MM.1S (cell line): ENCODE results near the gene PES1.

ENCODE experiments used
- DNase-seq: peaks from one replicate; pipeline ENCODE4 v3.0.0-alpha.2; 2015
- H2AFZ ChIP-seq: fragments of 300-600 bp; sonication (generic); 2 replicates; pipeline ENCODE4 v1.6.0; 2016; ENCODE audit warnings: antibody characterized with exemption, low read length
- H3F3A ChIP-seq: fragments of 300-600 bp; sonication (generic); 2 replicates; pipeline ENCODE4 v1.6.1; 2016; ENCODE audit warnings: mild to moderate bottlenecking, antibody characterized with exemption, low read length, moderate library complexity, mixed read lengths; ENCODE audit not compliant: insufficient read depth
- H3K27ac ChIP-seq: fragments of 300-600 bp; sonication (generic); 2 replicates; pipeline ENCODE4 v1.5.1; 2016; ENCODE audit warnings: mild to moderate bottlenecking, low read length
- H3K27me3 ChIP-seq: fragments of 300-600 bp; sonication (generic); replicated peaks from 2 replicates; pipeline ENCODE4 v1.6.0; 2016; ENCODE audit warnings: low read length; ENCODE audit not compliant: insufficient read depth
- H3K36me3 ChIP-seq: fragments of 300-600 bp; sonication (generic); replicated peaks from 2 replicates; pipeline ENCODE4 v1.6.1; 2016; ENCODE audit warnings: mild to moderate bottlenecking, low read length, mixed read lengths; ENCODE audit not compliant: insufficient read depth
- H3K4me1 ChIP-seq: fragments of 300-600 bp; sonication (generic); 2 replicates; pipeline ENCODE4 v1.6.1; 2016; ENCODE audit warnings: low read length, mixed read lengths
- H3K4me2 ChIP-seq: fragments of 300-600 bp; sonication (generic); 2 replicates; pipeline ENCODE4 v1.6.0; 2016; ENCODE audit warnings: low read depth, low read length
- H3K4me3 ChIP-seq: fragments of 300-600 bp; sonication (generic); 2 replicates; pipeline ENCODE4 v1.5.1; 2016; ENCODE audit warnings: low read length, mixed read lengths
- H3K79me2 ChIP-seq: fragments of 300-600 bp; sonication (generic); 2 replicates; pipeline ENCODE4 v1.6.1; 2016; ENCODE audit warnings: mixed run types, low read length, mixed read lengths
- H3K9ac ChIP-seq: fragments of 300-600 bp; sonication (generic); 2 replicates; pipeline ENCODE4 v1.6.1; 2016; ENCODE audit warnings: low read length, mixed read lengths
- H3K9me2 ChIP-seq: fragments of 300-600 bp; sonication (generic); replicated peaks from 2 replicates; pipeline ENCODE4 v1.6.1; 2016; ENCODE audit warnings: mild to moderate bottlenecking, low read length, mixed read lengths; ENCODE audit not compliant: insufficient read depth
- H3K9me3 ChIP-seq: fragments of 300-600 bp; sonication (generic); replicated peaks from 2 replicates; pipeline ENCODE4 v1.6.1; 2016; ENCODE audit warnings: mild to moderate bottlenecking, low read length, mixed read lengths; ENCODE audit not compliant: insufficient read depth
- H4K20me1 ChIP-seq: fragments of 300-600 bp; sonication (generic); 2 replicates; pipeline ENCODE4 v1.6.1; 2016; ENCODE audit warnings: mild to moderate bottlenecking, low read length, moderate library complexity, mixed read lengths; ENCODE audit not compliant: insufficient read depth
- EZH2 ChIP-seq: fragments of 300-600 bp; sonication (generic); optimal IDR thresholded peaks from 2 replicates; pipeline ENCODE3; 2017; ENCODE audit warnings: low read depth, mild to moderate bottlenecking, antibody characterized with exemption, low read length, mixed read lengths
- EZH2phosphoT487 ChIP-seq: fragments of 300-600 bp; sonication (generic); IDR thresholded peaks from 2 replicates; pipeline ENCODE4 v1.6.1; 2018; ENCODE audit warnings: antibody characterized with exemption, low read length
- TF ChIP-seq, protein P1 (sequence below): fragments of 300-600 bp; sonication (generic); IDR thresholded peaks from 2 replicates; pipeline ENCODE4 v1.5.1; 2016; ENCODE audit warnings: antibody characterized with exemption, low read length, mixed read lengths

Gene PES1

DNA sequence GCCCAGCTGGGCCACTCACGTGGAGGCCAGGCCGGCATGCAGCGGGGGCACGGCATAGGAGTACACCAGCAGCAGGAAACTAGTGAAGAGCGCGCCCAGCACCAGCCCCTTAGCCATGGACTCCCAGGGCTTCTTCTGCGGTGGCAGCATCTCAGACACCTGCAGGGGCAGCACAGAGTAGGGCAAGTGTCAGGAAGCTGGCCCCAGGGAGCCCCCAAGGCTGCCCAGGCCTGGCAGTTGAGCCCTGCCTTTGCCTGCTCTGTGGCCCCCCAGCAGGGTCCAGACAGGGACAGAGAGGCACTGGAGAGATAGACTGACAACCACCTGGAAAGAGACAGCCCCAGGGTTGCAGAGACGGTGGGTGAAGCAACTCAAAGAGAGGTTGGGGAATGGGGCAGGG is 34.5 kb downstream of the PES1 start:
- no peak overlapping the region for H3K4me2 ChIP-seq
- H4K20me1 ChIP-seq: no peaks in the 10 kb centered on the region
- H2AFZ ChIP-seq: no peak overlapping the region
- H3K9me2 ChIP-seq: no peaks in the 10 kb centered on the region
- no peak overlapping the region for H3K4me3 ChIP-seq
- no peaks in the 10 kb centered on the region for H3K9me3 ChIP-seq
- no peaks in the 10 kb centered on the region for H3K27me3 ChIP-seq
- no peaks in the 10 kb centered on the region for H3F3A ChIP-seq
- no peaks in the 10 kb centered on the region for H3K79me2 ChIP-seq
- TF ChIP-seq, protein P1, sequence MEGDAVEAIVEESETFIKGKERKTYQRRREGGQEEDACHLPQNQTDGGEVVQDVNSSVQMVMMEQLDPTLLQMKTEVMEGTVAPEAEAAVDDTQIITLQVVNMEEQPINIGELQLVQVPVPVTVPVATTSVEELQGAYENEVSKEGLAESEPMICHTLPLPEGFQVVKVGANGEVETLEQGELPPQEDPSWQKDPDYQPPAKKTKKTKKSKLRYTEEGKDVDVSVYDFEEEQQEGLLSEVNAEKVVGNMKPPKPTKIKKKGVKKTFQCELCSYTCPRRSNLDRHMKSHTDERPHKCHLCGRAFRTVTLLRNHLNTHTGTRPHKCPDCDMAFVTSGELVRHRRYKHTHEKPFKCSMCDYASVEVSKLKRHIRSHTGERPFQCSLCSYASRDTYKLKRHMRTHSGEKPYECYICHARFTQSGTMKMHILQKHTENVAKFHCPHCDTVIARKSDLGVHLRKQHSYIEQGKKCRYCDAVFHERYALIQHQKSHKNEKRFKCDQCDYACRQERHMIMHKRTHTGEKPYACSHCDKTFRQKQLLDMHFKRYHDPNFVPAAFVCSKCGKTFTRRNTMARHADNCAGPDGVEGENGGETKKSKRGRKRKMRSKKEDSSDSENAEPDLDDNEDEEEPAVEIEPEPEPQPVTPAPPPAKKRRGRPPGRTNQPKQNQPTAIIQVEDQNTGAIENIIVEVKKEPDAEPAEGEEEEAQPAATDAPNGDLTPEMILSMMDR: no peak
- TF ChIP-seq EZH2: no peak
- no peak for TF ChIP-seq EZH2phosphoT487
- no peak overlapping the region for H3K27ac ChIP-seq
- no peaks in the 10 kb centered on the region for H3K4me1 ChIP-seq
- no peak for DNase-seq
- no peaks in the 10 kb centered on the region for H3K36me3 ChIP-seq
- H3K9ac ChIP-seq: no peak overlapping the region

DNA sequence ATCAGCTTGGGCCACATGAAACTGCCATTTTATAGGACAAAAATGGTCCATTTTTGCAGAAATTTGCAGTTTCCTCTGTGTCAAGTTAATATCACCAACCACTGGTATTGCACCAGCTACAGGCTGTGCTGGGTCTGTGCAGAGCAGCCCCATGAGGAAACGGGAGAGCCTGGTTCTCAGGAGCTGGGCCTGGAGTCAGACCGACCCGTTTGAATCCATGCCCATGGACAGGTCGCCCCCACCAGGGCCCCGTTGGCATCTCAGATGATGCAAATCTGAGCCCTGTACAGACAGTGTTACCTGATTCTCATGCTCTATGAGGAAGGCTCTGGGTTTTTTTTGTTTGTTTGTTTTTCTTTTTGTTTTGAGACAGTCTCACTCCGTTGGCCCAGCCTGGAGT is 35.3 kb downstream of the PES1 start:
- Histone ChIP-seq H3K79me2 (no peaks in the 10 kb centered on the region), H3K9me2 (no peaks in the 10 kb centered on the region), H3K9me3 (no peaks in the 10 kb centered on the region), H2AFZ (no peak overlapping the region), H3K4me3 (no peak overlapping the region), H3K9ac (no peak overlapping the region), H3F3A (no peaks in the 10 kb centered on the region), H3K4me2 (no peak overlapping the region), H3K36me3 (no peaks in the 10 kb centered on the region), H3K27ac (no peak overlapping the region), H3K4me1 (no peaks in the 10 kb centered on the region), H4K20me1 (no peaks in the 10 kb centered on the region), H3K27me3 (no peaks in the 10 kb centered on the region)
- DNase-seq: no peak
- TF ChIP-seq EZH2phosphoT487: no peak
- TF ChIP-seq, protein P1: no peak
- no peak for TF ChIP-seq EZH2

DNA sequence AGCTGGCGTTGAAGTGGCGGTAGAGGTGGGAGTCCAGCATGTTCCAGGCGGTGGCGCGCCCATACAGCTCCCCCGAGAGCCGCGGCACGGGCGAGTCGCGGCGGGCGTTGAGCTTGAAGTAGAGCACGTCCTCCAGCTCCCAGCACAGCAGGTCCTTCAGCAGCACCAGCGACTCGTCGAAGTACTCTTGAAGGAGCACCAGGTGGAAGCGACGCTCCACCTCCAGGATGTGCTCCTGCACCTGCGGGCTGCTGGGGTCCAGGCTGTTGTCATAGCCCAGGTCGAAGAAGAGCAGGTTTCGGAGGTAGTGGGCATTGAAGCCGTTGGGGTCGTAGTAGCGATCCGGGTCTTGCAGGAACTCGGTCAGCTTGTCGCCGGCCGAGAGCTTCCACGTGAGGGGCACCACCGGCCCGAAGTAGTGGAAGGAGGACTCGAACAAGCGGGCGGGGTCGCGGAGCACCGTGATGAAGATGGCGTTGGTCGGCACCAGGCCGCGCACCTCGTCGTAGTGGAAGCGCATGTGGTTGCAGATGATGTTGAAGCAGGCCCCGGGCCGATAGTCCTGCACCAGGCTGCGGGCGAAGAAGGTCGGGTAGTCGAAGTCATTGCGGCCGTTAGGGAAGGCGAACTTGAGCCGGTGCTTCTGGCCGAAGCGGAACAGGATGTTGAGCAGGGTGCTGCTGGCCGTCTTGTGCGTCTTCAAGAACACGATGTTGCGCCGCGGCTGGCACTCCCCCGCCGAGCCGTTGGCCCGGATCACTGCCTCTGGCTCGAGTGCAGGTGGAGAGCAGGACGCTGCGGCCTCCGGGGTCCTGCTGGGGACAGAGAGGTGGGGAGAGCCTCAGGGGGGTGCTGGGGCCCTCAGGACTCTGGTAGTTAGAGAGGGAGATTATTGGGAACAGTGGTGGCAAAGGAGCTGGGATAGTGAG is 36.2 kb downstream of the PES1 start:
- no peaks in the 10 kb centered on the region for H3K79me2 ChIP-seq
- H3K4me1 ChIP-seq: no peaks in the 10 kb centered on the region
- no peaks in the 10 kb centered on the region for H3F3A ChIP-seq
- H3K4me3 ChIP-seq: no peak overlapping the region
- no peak overlapping the region for H2AFZ ChIP-seq
- no peaks in the 10 kb centered on the region for H3K9me2 ChIP-seq
- no peak overlapping the region for H3K4me2 ChIP-seq
- H3K27me3 ChIP-seq: no peaks in the 10 kb centered on the region
- no peak overlapping the region for H3K9ac ChIP-seq
- H3K9me3 ChIP-seq: no peaks in the 10 kb centered on the region
- TF ChIP-seq EZH2: no peak
- no peak for TF ChIP-seq EZH2phosphoT487
- TF ChIP-seq, protein P1: no peak
- H3K27ac ChIP-seq: no peak overlapping the region
- no peaks in the 10 kb centered on the region for H3K36me3 ChIP-seq
- no peaks in the 10 kb centered on the region for H4K20me1 ChIP-seq
- DNase-seq: no peak
